AG09309 (cell line): Measurements from ENCODE around the gene EDIL3.

ENCODE experiments used
- DNase-seq: peaks from one replicate; pipeline ENCODE4 v3.0.0-alpha.2; 2010; ENCODE audit warnings: low read depth
- H3K4me3 ChIP-seq: 2 replicates; pipeline ENCODE4 v1.5.1; 2011; ENCODE audit warnings: mild to moderate bottlenecking, low read depth, low read length, moderate library complexity; ENCODE audit not compliant: control insufficient read depth
- CTCF ChIP-seq: IDR thresholded peaks from 2 replicates; pipeline ENCODE4 v1.5.1; 2011; ENCODE audit warnings: mild to moderate bottlenecking, low read depth, low read length, inconsistent platforms; ENCODE audit not compliant: insufficient read depth, control insufficient read depth; ENCODE audit errors: missing control alignments

EDIL3 gene

GRCh38 chr5:84017523-84018172 is 367.0 kb downstream of the EDIL3 start:
- no peak for TF ChIP-seq CTCF
- H3K4me3 ChIP-seq = no peak overlapping the region
- DNase-seq = no peak

GRCh38 chr5:84016085-84016484 is 368.6 kb downstream of the EDIL3 start:
- no peak for DNase-seq
- H3K4me3 ChIP-seq = no peak overlapping the region
- no peak for TF ChIP-seq CTCF

GRCh38 chr5:84014966-84015365 is 369.7 kb downstream of the EDIL3 start:
- no peak overlapping the region for H3K4me3 ChIP-seq
- no peak for DNase-seq
- peak; percentile 11 for TF ChIP-seq CTCF

- no peak for DNase-seq
- no peak overlapping the region for H3K4me3 ChIP-seq
- TF ChIP-seq CTCF = no peak
Observed at GRCh38 chr5:83993803-83994202, 390.9 kb downstream of the EDIL3 start.

GRCh38 chr5:83991566-83992224 is 393.0 kb downstream of the EDIL3 start:
- peak; percentile 8 for DNase-seq
- no peak overlapping the region for H3K4me3 ChIP-seq
- TF ChIP-seq CTCF = no peak

- no peak overlapping the region for H3K4me3 ChIP-seq
- TF ChIP-seq CTCF = no peak
Observed at GRCh38 chr5:83988293-83988685, 396.4 kb downstream of the EDIL3 start.

More at GRCh38 chr5:83988293-83988685, 396.4 kb downstream of the EDIL3 start:
- DNase-seq = no peak
